H9 (cell line): ENCODE results near the gene GNLY. TPM values are rescaled to one million over a fixed set of nuclear protein-coding genes. Genes with fewer than 3 reads are reported as not detected.
A peak's percentile ranks its signal among the peaks of the same experiment; 100 is the strongest.

Source experiments
- DNase-seq: peaks from one replicate; pipeline ENCODE4 v3.0.0-alpha.2; 2017
- H2AFZ ChIP-seq: one replicate; pipeline ENCODE4 v1.6.1; 2013; ENCODE audit warnings: mild to moderate bottlenecking, low read length, control low read depth, moderate library complexity
- H2AK5ac ChIP-seq: 2 replicates; pipeline ENCODE4 v1.6.1; 2013; ENCODE audit warnings: low read length, control low read depth, mixed read lengths; ENCODE audit not compliant: insufficient read length
- H2BK120ac ChIP-seq: one replicate; pipeline ENCODE4 v1.6.1; 2013; ENCODE audit warnings: low read depth, mild to moderate bottlenecking, low read length, control low read depth, inconsistent platforms; ENCODE audit not compliant: poor library complexity, severe bottlenecking
- H2BK12ac ChIP-seq: 2 replicates; pipeline ENCODE4 v1.6.1; 2013; ENCODE audit warnings: low read length, control low read depth, mixed read lengths, low read depth; ENCODE audit not compliant: insufficient read length
- H2BK15ac ChIP-seq: 2 replicates; pipeline ENCODE4 v1.6.1; 2013; ENCODE audit warnings: low read depth, low read length, control low read depth
- H2BK20ac ChIP-seq: one replicate; pipeline ENCODE4 v1.6.1; 2013; ENCODE audit warnings: low read depth, mild to moderate bottlenecking, low read length, control low read depth, inconsistent platforms; ENCODE audit not compliant: poor library complexity, severe bottlenecking
- H2BK5ac ChIP-seq: 2 replicates; pipeline ENCODE4 v1.6.1; 2013; ENCODE audit warnings: low read length, control low read depth, mixed read lengths; ENCODE audit not compliant: insufficient read length
- H3K14ac ChIP-seq: 2 replicates; pipeline ENCODE4 v1.6.1; 2013; ENCODE audit warnings: low read length, control low read depth; ENCODE audit not compliant: insufficient read depth
- H3K18ac ChIP-seq: 2 replicates; pipeline ENCODE4 v1.6.1; 2013; ENCODE audit warnings: low read depth, mild to moderate bottlenecking, mixed read lengths, low read length, control low read depth; ENCODE audit not compliant: insufficient read length
- H3K23ac ChIP-seq: 2 replicates; pipeline ENCODE4 v1.6.1; 2013; ENCODE audit warnings: low read length, control low read depth, mixed read lengths, low read depth; ENCODE audit not compliant: insufficient read length
- H3K23me2 ChIP-seq: 2 replicates; pipeline ENCODE4 v1.6.1; 2013; ENCODE audit warnings: low read depth, mild to moderate bottlenecking, mixed read lengths, low read length, control low read depth; ENCODE audit not compliant: insufficient read length, poor library complexity, severe bottlenecking
- H3K27ac ChIP-seq: 2 replicates; pipeline ENCODE4 v1.5.1; 2013; ENCODE audit warnings: low read length, control low read depth, mixed read lengths, low read depth; ENCODE audit not compliant: insufficient read length
- H3K27me3 ChIP-seq: 2 replicates; pipeline ENCODE4 v1.6.1; 2013; ENCODE audit warnings: low read length, control low read depth, inconsistent platforms; ENCODE audit not compliant: insufficient read depth
- H3K4ac ChIP-seq: 2 replicates; pipeline ENCODE4 v1.6.1; 2013; ENCODE audit warnings: low read depth, mild to moderate bottlenecking, control low read depth, inconsistent platforms, low read length, moderate library complexity
- H3K4me1 ChIP-seq: 2 replicates; pipeline ENCODE4 v1.6.1; 2013; ENCODE audit warnings: low read length, control low read depth, inconsistent platforms; ENCODE audit not compliant: insufficient read depth
- H3K4me2 ChIP-seq: 2 replicates; pipeline ENCODE4 v1.6.1; 2013; ENCODE audit warnings: low read length, control low read depth, mixed read lengths; ENCODE audit not compliant: insufficient read length, insufficient read depth
- H3K56ac ChIP-seq: 2 replicates; pipeline ENCODE4 v1.6.1; 2013; ENCODE audit warnings: low read depth, mild to moderate bottlenecking, mixed read lengths, low read length, control low read depth; ENCODE audit not compliant: insufficient read length
- H3K79me1 ChIP-seq: 2 replicates; pipeline ENCODE4 v1.6.1; 2013; ENCODE audit warnings: low read depth, mild to moderate bottlenecking, moderate library complexity, low read length, control low read depth, inconsistent platforms; ENCODE audit not compliant: insufficient read depth, poor library complexity, severe bottlenecking
- H3K79me2 ChIP-seq: 2 replicates; pipeline ENCODE4 v1.6.1; 2013; ENCODE audit warnings: low read length, control low read depth, inconsistent platforms; ENCODE audit not compliant: insufficient read depth
- H3K9ac ChIP-seq: 2 replicates; pipeline ENCODE4 v1.6.1; 2013; ENCODE audit warnings: low read length, control low read depth, mixed read lengths; ENCODE audit not compliant: insufficient read length; ENCODE audit errors: extremely low read depth
- H3K9me3 ChIP-seq: one replicate; pipeline ENCODE4 v1.6.1; 2013; ENCODE audit warnings: low read depth, low read length, inconsistent platforms; ENCODE audit not compliant: control insufficient read depth
- H3T11ph ChIP-seq: one replicate; pipeline ENCODE4 v1.6.1; 2013; ENCODE audit warnings: mild to moderate bottlenecking, low read length, control low read depth, inconsistent platforms
- H4K20me1 ChIP-seq: one replicate; pipeline ENCODE4 v1.6.1; 2013; ENCODE audit not compliant: control insufficient read depth, insufficient read length, insufficient read depth
- H4K5ac ChIP-seq: 2 replicates; pipeline ENCODE4 v1.6.1; 2013; ENCODE audit warnings: low read depth, mild to moderate bottlenecking, mixed read lengths, low read length, control low read depth; ENCODE audit not compliant: insufficient read length
- H4K8ac ChIP-seq: replicated peaks from 2 replicates; pipeline ENCODE4 v1.6.1; 2013; ENCODE audit warnings: low read length, control low read depth, mixed read lengths, low read depth; ENCODE audit not compliant: insufficient read length
- H4K91ac ChIP-seq: 2 replicates; pipeline ENCODE4 v1.6.1; 2013; ENCODE audit warnings: low read depth, mild to moderate bottlenecking, moderate library complexity, mixed read lengths, low read length, control low read depth; ENCODE audit not compliant: insufficient read length
- H3K27ac Mint-ChIP-seq, 3 experiments: 2 replicates in 2 of 3; 3 replicates in 1 of 3; pipeline ENCODE4 v1.8.0; 2020 to 2021; ENCODE audit warnings: mixed read lengths in 3 of 3, mild to moderate bottlenecking in 1 of 3, moderate library complexity in 1 of 3
- H3K27me3 Mint-ChIP-seq: 2 replicates; pipeline ENCODE4 v1.8.0; 2021; ENCODE audit warnings: low read depth, mild to moderate bottlenecking, moderate library complexity, mixed read lengths
- H3K36me3 Mint-ChIP-seq, 3 experiments: 2 replicates in 2 of 3; 3 replicates in 1 of 3; pipeline ENCODE4 v1.8.0; 2020 to 2021; ENCODE audit warnings: low read depth in 3 of 3, mixed read lengths in 3 of 3; ENCODE audit not compliant: insufficient read depth in 1 of 3
- H3K4me1 Mint-ChIP-seq, 2 experiments: 2 replicates each; pipeline ENCODE4 v1.8.0; 2020; ENCODE audit warnings: mixed read lengths in 2 of 2
- H3K4me3 Mint-ChIP-seq, 2 experiments: 2 replicates in 1 of 2; 3 replicates in 1 of 2; pipeline ENCODE4 v1.8.0; 2020 to 2021; ENCODE audit warnings: mild to moderate bottlenecking in 2 of 2, mixed read lengths in 2 of 2, moderate library complexity in 1 of 2
- H3K9me3 Mint-ChIP-seq, 2 experiments: 2 replicates in 1 of 2; 3 replicates in 1 of 2; pipeline ENCODE4 v1.8.0; 2020; ENCODE audit warnings: mild to moderate bottlenecking in 2 of 2, mixed read lengths in 2 of 2, moderate library complexity in 1 of 2
- WGBS: extraction: QIAGEN DNeasy Blood & Tissue Kit; methylation state at CpG from one replicate; pipeline ENCODE4 v1.1.7; 2013; ENCODE audit warnings: missing lambda C conversion rate, low lambda C conversion rate, mixed read lengths; ENCODE audit not compliant: insufficient read length; ENCODE audit errors: extremely low coverage; 5-methylcytosine and 5-hydroxymethylcytosine counted together
- long read RNA-seq: library from polyadenylated mRNA; unstranded; transcript quantifications from one replicate; pipeline ENCODE4 v2.0.0, GENCODE V29; 2020
- total RNA-seq: library from RNA; stranded (reverse); gene quantifications from 2 replicates; pipeline ENCODE4 v1.2.1, GENCODE V29; 2021
- TF ChIP-seq, protein P1 (sequence below): fragments of 200-600 bp; sonication (generic); conservative IDR thresholded peaks from 3 replicates; pipeline ENCODE4 v1.8.0; 2021; ENCODE audit warnings: antibody characterized with exemption, mild to moderate bottlenecking

GNLY gene
- total RNA-seq: not detected in 2 replicates
- long read RNA-seq: 0 reads

DNA sequence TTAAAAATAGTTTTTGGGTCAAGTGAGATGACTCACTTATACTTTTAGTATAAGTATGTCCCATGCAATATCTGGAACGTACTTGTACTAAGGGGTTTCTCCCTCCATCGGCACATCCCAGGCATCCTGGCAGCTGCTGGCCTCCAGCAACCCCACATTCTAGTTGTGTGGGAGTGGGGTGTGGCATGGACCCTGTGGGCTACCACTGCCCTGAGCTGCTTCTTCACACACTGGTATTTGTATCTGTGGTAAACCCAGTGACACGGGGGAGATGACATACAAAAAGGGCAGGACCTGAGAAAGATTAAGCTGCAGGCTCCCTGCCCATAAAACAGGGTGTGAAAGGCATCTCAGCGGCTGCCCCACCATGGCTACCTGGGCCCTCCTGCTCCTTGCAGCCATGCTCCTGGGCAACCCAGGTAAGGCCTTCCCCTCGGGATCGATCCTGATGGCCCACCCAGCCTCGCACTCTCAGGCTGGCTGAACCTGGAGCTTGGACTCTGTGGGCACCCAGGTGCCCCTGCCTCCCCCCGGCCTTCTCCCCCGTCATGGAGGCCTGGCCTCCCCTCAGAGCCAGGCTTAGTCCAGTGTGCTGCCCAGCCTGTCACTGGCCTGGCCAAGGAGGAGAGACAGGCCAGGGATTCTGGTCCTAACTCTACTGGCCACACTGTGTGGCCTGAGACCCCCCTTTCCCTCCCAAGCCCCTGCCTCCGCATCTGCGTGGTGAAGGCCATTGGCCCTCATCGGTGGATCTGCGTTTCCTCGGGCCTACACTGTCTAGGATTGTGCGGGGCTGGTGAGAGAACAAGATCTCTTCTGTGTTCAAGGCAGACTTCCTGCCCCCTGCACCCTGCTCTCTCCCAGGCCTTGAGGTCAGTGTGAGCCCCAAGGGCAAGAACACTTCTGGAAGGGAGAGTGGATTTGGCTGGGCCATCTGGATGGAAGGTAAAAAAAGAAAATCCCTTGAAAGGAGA lies at the start of gene GNLY:
Gene GNLY, plus strand, starts transcription at position 307 of the 974 bp plus-strand sequence. Its CDS starts 61 bp downstream, at position 368.
- Histone ChIP-seq H3K79me1 (no peaks in the 10 kb centered on the region), H4K91ac (no peak within 1 kb of the TSS), H2AFZ (no peak within 1 kb of the TSS), H3T11ph (no peak within 1 kb of the TSS), H3K4me1 (no peaks in the 10 kb centered on the region), H3K4me2 (no peak within 1 kb of the TSS), H3K23ac (no peak within 1 kb of the TSS), H3K79me2 (no peaks in the 10 kb centered on the region), H2AK5ac (no peak within 1 kb of the TSS), H2BK5ac (no peak within 1 kb of the TSS), H3K56ac (no peak within 1 kb of the TSS), H3K27me3 (no peaks in the 10 kb centered on the region), H3K9ac (no peak within 1 kb of the TSS), H3K27ac (no peak within 1 kb of the TSS), H3K18ac (no peak within 1 kb of the TSS), H4K5ac (no peak within 1 kb of the TSS), H2BK12ac (no peak within 1 kb of the TSS), H4K20me1 (no peaks in the 10 kb centered on the region), H3K9me3 (no peaks in the 10 kb centered on the region), H3K23me2 (no peaks in the 10 kb centered on the region), H3K4ac (no peak within 1 kb of the TSS), H2BK15ac (no peak within 1 kb of the TSS), H2BK120ac (no peak within 1 kb of the TSS), H2BK20ac (no peak within 1 kb of the TSS), H4K8ac (no peak within 1 kb of the TSS), H3K14ac (no peak within 1 kb of the TSS; the same call in 1 of the 2 replicates)
- Mint-ChIP-seq H3K27ac (peak within 1 kb of the TSS in 2 of 3 experiments; percentile 23 to 48; a peak in 1 of 7 replicates), H3K9me3 (no peaks in the 10 kb centered on the region), H3K4me3 (no peak within 1 kb of the TSS), H3K27me3 (peaks cover 7% of the 10 kb centered on the region), H3K4me1 (peaks cover 3 to 11% of the 10 kb centered on the region in 2 experiments; a peak in 2 of 4 replicates), H3K36me3 (no peaks in the 10 kb centered on the region)
- TF ChIP-seq, protein P1, sequence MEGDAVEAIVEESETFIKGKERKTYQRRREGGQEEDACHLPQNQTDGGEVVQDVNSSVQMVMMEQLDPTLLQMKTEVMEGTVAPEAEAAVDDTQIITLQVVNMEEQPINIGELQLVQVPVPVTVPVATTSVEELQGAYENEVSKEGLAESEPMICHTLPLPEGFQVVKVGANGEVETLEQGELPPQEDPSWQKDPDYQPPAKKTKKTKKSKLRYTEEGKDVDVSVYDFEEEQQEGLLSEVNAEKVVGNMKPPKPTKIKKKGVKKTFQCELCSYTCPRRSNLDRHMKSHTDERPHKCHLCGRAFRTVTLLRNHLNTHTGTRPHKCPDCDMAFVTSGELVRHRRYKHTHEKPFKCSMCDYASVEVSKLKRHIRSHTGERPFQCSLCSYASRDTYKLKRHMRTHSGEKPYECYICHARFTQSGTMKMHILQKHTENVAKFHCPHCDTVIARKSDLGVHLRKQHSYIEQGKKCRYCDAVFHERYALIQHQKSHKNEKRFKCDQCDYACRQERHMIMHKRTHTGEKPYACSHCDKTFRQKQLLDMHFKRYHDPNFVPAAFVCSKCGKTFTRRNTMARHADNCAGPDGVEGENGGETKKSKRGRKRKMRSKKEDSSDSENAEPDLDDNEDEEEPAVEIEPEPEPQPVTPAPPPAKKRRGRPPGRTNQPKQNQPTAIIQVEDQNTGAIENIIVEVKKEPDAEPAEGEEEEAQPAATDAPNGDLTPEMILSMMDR: no peak
- no peak for DNase-seq
- WGBS: no CpG with 5 or more reads among the region's 15 CpGs
